Bronchial epithelial cell (primary cell): ENCODE results near the gene SDR9C7. TPM values are rescaled to one million over a fixed set of nuclear protein-coding genes. Genes with fewer than 3 reads are reported as not detected.
"Not testable (repeated sequence)": the region's sequence is repeated elsewhere in the genome, so short reads cannot be mapped to it uniquely, and the experiment has no call there.

ENCODE experiments used
- DNase-seq: peaks from one replicate; pipeline ENCODE4 v3.0.0-alpha.2; 2010; ENCODE audit warnings: low read depth
- FAIRE-seq: peaks from 2 replicates; lab custom pipeline; 2011; peaks lifted over from hg19 to GRCh38; lab: Jason Lieb, UNC
- H3K27me3 ChIP-seq: 2 replicates; pipeline ENCODE4 v1.5.1; 2011; ENCODE audit warnings: low read length; ENCODE audit not compliant: control insufficient read depth, insufficient read depth
- H3K36me3 ChIP-seq: 2 replicates; pipeline ENCODE4 v1.5.1; 2011; ENCODE audit warnings: low read length; ENCODE audit not compliant: control insufficient read depth, insufficient read depth
- H3K4me3 ChIP-seq: 2 replicates; pipeline ENCODE4 v1.5.1; 2011; ENCODE audit warnings: mild to moderate bottlenecking, low read depth, low read length, control low read depth
- CTCF ChIP-seq: IDR thresholded peaks from 2 replicates; pipeline ENCODE4 v1.5.1; 2011; ENCODE audit warnings: mild to moderate bottlenecking, moderate library complexity, low read length, control low read depth, inconsistent platforms; ENCODE audit not compliant: insufficient read depth, severe bottlenecking
- total RNA-seq: library from RNA; depleted of rRNA; stranded (reverse); fragments of >200 nt; gene quantifications from 2 replicates; pipeline ENCODE4 v1.2.1, GENCODE V29; 2014

The SDR9C7 gene
- total RNA-seq, 1 donor from 2014 or later: 0.26 TPM

GRCh38 chr12:56908136-56908535 is 26.1 kb downstream of the SDR9C7 start:
- no peak for TF ChIP-seq CTCF
- DNase-seq (no peak), FAIRE-seq (no peak)
- H3K27me3 ChIP-seq: no peaks in the 10 kb centered on the region
- no peak overlapping the region for H3K4me3 ChIP-seq
- H3K36me3 ChIP-seq: no peaks in the 10 kb centered on the region

DNA sequence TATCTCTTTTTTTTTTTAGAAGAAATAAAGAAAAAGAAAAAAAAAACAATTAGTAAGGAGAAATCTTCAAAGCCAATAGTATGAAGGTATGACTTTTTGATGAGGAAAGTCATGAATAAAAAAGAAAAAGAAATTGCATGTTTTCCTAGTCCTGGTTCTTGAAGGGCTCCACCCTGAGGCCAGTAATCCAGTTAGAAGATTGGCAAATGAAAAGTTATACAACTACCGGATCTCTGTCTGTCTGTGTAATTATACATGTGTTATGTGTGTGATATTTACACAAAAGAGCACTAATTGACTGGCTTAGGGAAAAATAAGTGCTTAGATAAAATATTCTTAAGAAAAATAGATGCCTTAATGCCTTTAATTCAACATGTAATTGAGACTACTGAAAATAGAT is 28.4 kb downstream of the SDR9C7 start:
- FAIRE-seq (no peak), DNase-seq (no peak)
- Histone ChIP-seq H3K27me3 (no peaks in the 10 kb centered on the region), H3K4me3 (no peak overlapping the region), H3K36me3 (no peaks in the 10 kb centered on the region)
- no peak for TF ChIP-seq CTCF

- DNase-seq (no peak), FAIRE-seq (no peak)
- no peaks in the 10 kb centered on the region for H3K27me3 ChIP-seq
- TF ChIP-seq CTCF: no peak
- no peak overlapping the region for H3K4me3 ChIP-seq
- H3K36me3 ChIP-seq: no peaks in the 10 kb centered on the region
These were observed 30.8 kb downstream of the SDR9C7 start for GRCh38 chr12:56903374-56903773.

DNA sequence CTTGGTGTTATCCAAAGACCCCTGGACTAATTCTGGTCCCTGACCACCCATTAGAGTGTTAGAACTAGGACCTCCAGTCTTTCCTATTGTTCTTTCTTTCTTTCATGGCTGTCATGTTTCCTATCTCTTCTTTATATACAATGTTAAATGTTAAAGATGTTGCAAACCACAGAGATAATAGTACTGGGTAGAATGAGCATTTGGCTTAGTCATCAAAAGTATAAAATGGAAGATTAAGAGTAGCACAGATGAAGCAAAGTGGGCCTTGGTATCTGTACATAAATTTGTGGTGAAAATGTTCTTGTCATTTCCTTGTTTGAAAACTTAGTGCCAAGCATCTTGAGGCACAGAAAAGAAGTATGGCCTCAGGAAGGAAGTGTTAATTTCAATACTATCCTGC is 32.9 kb downstream of the SDR9C7 start:
- not testable (repeated sequence) for H3K4me3 ChIP-seq, FAIRE-seq

GRCh38 chr12:56900583-56900982 is 33.6 kb downstream of the SDR9C7 start:
- no peaks in the 10 kb centered on the region for H3K36me3 ChIP-seq
- peak; percentile 40 for FAIRE-seq
- peak; percentile 32 for TF ChIP-seq CTCF
- DNase-seq: peak; percentile 98
- no peaks in the 10 kb centered on the region for H3K27me3 ChIP-seq
- H3K4me3 ChIP-seq: no peak overlapping the region

More for the DNA sequence above, 32.9 kb downstream of the SDR9C7 start:
- H3K27me3 ChIP-seq, DNase-seq, H3K36me3 ChIP-seq: not testable (repeated sequence)

GRCh38 chr12:56898938-56899337 is 35.3 kb downstream of the SDR9C7 start:
- no peak for DNase-seq
- Histone ChIP-seq H3K27me3 (no peaks in the 10 kb centered on the region), H3K36me3 (no peaks in the 10 kb centered on the region), H3K4me3 (no peak overlapping the region)
- FAIRE-seq: no peak
- TF ChIP-seq CTCF: no peak
